C4-2B (cell line): Measurements from ENCODE around the gene TAF12.

Experiments used
- ZFX ChIP-seq: fragments of 450-650 bp; IDR thresholded peaks from 2 replicates; pipeline ENCODE4 v1.6.1; 2017
- TF ChIP-seq, protein P1 (sequence below): fragments of 450-650 bp; conservative IDR thresholded peaks from 2 replicates; pipeline ENCODE4 v1.5.1; 2017; ENCODE audit warnings: mild to moderate bottlenecking

GRCh38 chr1:28577052-28577678, 65.7 kb downstream of the TAF12 start:
- TF ChIP-seq, protein P1, sequence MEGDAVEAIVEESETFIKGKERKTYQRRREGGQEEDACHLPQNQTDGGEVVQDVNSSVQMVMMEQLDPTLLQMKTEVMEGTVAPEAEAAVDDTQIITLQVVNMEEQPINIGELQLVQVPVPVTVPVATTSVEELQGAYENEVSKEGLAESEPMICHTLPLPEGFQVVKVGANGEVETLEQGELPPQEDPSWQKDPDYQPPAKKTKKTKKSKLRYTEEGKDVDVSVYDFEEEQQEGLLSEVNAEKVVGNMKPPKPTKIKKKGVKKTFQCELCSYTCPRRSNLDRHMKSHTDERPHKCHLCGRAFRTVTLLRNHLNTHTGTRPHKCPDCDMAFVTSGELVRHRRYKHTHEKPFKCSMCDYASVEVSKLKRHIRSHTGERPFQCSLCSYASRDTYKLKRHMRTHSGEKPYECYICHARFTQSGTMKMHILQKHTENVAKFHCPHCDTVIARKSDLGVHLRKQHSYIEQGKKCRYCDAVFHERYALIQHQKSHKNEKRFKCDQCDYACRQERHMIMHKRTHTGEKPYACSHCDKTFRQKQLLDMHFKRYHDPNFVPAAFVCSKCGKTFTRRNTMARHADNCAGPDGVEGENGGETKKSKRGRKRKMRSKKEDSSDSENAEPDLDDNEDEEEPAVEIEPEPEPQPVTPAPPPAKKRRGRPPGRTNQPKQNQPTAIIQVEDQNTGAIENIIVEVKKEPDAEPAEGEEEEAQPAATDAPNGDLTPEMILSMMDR = no peak
- no peak for TF ChIP-seq ZFX
